T-helper 1 cell treated with Interleukin-12 subunit alpha and Interleukin-12 subunit beta and Interleukin-4 antibody, amounts not matched to agents 30 μg/mL and 1 μg/mL, for 36 hours (primary cell): Measurements from ENCODE around the gene FER.
"Not testable (repeated sequence)": the region's sequence is repeated elsewhere in the genome, so short reads cannot be mapped to it uniquely, and the experiment has no call there.

Experiments
- H3K27ac Mint-ChIP-seq: one replicate; pipeline ENCODE4 v1.8.0; 2021; ENCODE audit warnings: mild to moderate bottlenecking, mixed read lengths
- H3K27me3 Mint-ChIP-seq: one replicate; pipeline ENCODE4 v1.8.0; 2021; ENCODE audit warnings: low read depth, mixed read lengths
- H3K36me3 Mint-ChIP-seq: one replicate; pipeline ENCODE4 v1.8.0; 2021; ENCODE audit warnings: low read depth, mixed read lengths
- H3K4me1 Mint-ChIP-seq: one replicate; pipeline ENCODE4 v1.8.0; 2021; ENCODE audit warnings: low read depth, mixed read lengths
- H3K4me3 Mint-ChIP-seq: one replicate; pipeline ENCODE4 v1.8.0; 2021; ENCODE audit warnings: mild to moderate bottlenecking, moderate library complexity, mixed read lengths
- H3K9me3 Mint-ChIP-seq: one replicate; pipeline ENCODE4 v1.8.0; 2021; ENCODE audit warnings: mixed read lengths

The FER gene

DNA sequence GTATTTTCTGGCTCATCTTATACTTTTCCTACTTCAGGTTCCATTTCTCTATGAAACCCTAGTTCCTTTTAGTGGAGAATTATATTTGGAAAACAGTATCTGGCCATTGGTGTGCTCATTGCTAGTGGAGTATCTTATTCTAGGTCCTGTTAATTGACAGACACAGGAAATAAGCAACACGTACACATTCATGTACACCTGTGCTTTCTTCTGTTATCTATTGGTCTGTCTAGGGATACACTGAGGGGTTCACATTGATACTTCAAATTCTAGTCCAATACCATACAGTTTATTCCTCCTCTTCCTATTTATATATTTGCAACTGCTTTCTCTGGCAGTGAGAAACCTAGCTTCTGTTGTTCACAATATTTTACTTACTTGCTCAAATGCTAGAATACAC lies 110.2 kb downstream of the FER start:
- H3K27ac Mint-ChIP-seq = no peak overlapping the region
- H3K27me3 Mint-ChIP-seq = no peaks in the 10 kb centered on the region
- no peak overlapping the region for H3K4me3 Mint-ChIP-seq
- H3K4me1 Mint-ChIP-seq = no peaks in the 10 kb centered on the region
- no peaks in the 10 kb centered on the region for H3K36me3 Mint-ChIP-seq
- H3K9me3 Mint-ChIP-seq = no peaks in the 10 kb centered on the region

GRCh38 chr5:108858959-108859358 lies 111.3 kb downstream of the FER start:
- H3K27me3 Mint-ChIP-seq = no peaks in the 10 kb centered on the region
- H3K27ac Mint-ChIP-seq = no peak overlapping the region
- H3K36me3 Mint-ChIP-seq = no peaks in the 10 kb centered on the region
- no peaks in the 10 kb centered on the region for H3K4me1 Mint-ChIP-seq
- H3K4me3 Mint-ChIP-seq = no peak overlapping the region
- H3K9me3 Mint-ChIP-seq = no peaks in the 10 kb centered on the region

DNA sequence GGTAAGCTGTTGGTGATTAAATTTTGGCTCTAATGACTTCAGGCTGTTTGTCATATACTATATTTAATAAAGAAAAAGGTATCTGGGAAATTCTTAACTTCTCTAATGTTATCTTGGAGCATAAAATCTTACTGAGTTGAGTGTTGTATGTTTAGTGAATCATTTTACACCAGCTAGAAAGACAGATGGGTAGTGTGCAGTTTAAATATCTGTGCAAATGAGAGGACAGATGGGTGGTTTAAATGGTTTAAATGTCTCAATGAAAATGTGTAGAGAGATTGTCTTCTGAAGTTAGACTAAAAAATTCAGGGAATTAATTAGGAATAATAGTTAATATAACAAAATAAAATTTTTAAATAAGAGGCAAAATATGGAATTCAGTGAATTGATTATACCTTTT lies 114.5 kb downstream of the FER start:
- Mint-ChIP-seq H3K27me3 (no peaks in the 10 kb centered on the region), H3K4me3 (no peak overlapping the region), H3K36me3 (no peaks in the 10 kb centered on the region), H3K4me1 (no peaks in the 10 kb centered on the region), H3K27ac (no peak overlapping the region), H3K9me3 (no peaks in the 10 kb centered on the region)

GRCh38 chr5:108866097-108866496 lies 118.4 kb downstream of the FER start:
- not testable (repeated sequence) for H3K9me3 Mint-ChIP-seq, H3K27me3 Mint-ChIP-seq, H3K27ac Mint-ChIP-seq, H3K4me1 Mint-ChIP-seq, H3K4me3 Mint-ChIP-seq, H3K36me3 Mint-ChIP-seq

- no peak overlapping the region for H3K4me3 Mint-ChIP-seq
- H3K36me3 Mint-ChIP-seq = no peaks in the 10 kb centered on the region
- no peaks in the 10 kb centered on the region for H3K9me3 Mint-ChIP-seq
- no peaks in the 10 kb centered on the region for H3K27me3 Mint-ChIP-seq
- no peaks in the 10 kb centered on the region for H3K4me1 Mint-ChIP-seq
- H3K27ac Mint-ChIP-seq = no peak overlapping the region
Measured at GRCh38 chr5:108867656-108868055, 120.0 kb downstream of the FER start.

- no peak overlapping the region for H3K4me3 Mint-ChIP-seq
- H3K27ac Mint-ChIP-seq = no peak overlapping the region
- H3K9me3 Mint-ChIP-seq = no peaks in the 10 kb centered on the region
- no peaks in the 10 kb centered on the region for H3K27me3 Mint-ChIP-seq
- no peaks in the 10 kb centered on the region for H3K36me3 Mint-ChIP-seq
- no peaks in the 10 kb centered on the region for H3K4me1 Mint-ChIP-seq
Measured at GRCh38 chr5:108869066-108869465, 121.4 kb downstream of the FER start.

GRCh38 chr5:108876451-108876850 lies 128.8 kb downstream of the FER start:
- no peaks in the 10 kb centered on the region for H3K36me3 Mint-ChIP-seq

DNA sequence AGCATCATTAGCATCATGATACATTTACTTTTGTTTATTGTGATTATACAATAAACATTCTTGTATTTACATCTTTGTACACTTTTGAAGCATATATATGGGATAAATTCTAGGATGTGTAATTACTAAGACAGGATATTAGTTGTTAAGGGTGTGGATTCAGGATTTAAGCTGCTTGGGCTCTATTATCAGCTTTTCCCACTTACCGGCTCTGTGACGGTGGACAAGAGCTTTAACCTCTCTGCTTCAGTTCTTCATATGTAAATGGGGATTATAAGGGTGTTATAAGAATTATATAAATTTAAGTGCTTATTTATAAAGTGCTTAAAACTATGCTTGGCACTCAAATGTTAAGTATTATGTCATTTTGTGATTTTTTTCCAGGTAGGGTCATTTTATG lies 131.1 kb downstream of the FER start:
- Mint-ChIP-seq H3K27ac (no peak overlapping the region), H3K4me1 (no peaks in the 10 kb centered on the region)

More at GRCh38 chr5:108876451-108876850, 128.8 kb downstream of the FER start:
- Mint-ChIP-seq H3K27me3 (no peaks in the 10 kb centered on the region), H3K4me3 (no peak overlapping the region), H3K9me3 (no peaks in the 10 kb centered on the region), H3K27ac (no peak overlapping the region), H3K4me1 (no peaks in the 10 kb centered on the region)

GRCh38 chr5:108881133-108881532 lies 133.4 kb downstream of the FER start:
- Mint-ChIP-seq H3K4me1 (no peaks in the 10 kb centered on the region), H3K27ac (no peak overlapping the region), H3K9me3 (no peaks in the 10 kb centered on the region), H3K4me3 (no peak overlapping the region), H3K27me3 (no peaks in the 10 kb centered on the region), H3K36me3 (no peaks in the 10 kb centered on the region)

More for the DNA sequence above, 131.1 kb downstream of the FER start:
- H3K36me3 Mint-ChIP-seq = no peaks in the 10 kb centered on the region
- no peaks in the 10 kb centered on the region for H3K9me3 Mint-ChIP-seq
- no peak overlapping the region for H3K4me3 Mint-ChIP-seq
- no peaks in the 10 kb centered on the region for H3K27me3 Mint-ChIP-seq

DNA sequence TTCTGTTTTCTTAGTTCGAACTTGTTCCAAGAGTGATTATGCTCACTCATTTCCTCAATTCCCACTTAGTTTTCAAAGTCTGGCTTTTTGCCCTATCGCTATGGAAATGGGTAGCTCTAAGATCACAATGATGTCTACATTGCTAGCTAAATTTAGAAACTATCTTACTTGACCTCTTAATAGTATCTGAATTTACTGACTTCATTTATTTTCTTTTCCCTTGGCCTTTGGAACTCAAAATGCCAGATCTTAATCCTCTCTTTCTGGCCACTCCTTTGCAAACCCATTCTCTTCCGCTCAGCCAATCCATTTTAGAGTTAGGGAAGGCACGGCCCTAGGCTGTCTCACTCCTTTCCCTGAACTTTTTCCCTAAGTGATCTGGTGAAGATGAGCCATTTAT lies 137.0 kb downstream of the FER start:
- H3K36me3 Mint-ChIP-seq = no peaks in the 10 kb centered on the region
- H3K27ac Mint-ChIP-seq = no peak overlapping the region
- H3K9me3 Mint-ChIP-seq = no peaks in the 10 kb centered on the region
- H3K27me3 Mint-ChIP-seq = no peaks in the 10 kb centered on the region
- no peaks in the 10 kb centered on the region for H3K4me1 Mint-ChIP-seq
- H3K4me3 Mint-ChIP-seq = no peak overlapping the region

GRCh38 chr5:108898257-108898656 lies 150.6 kb downstream of the FER start:
- H3K4me3 Mint-ChIP-seq = no peak overlapping the region

GRCh38 chr5:108898707-108899106 lies 151.0 kb downstream of the FER start:
- H3K4me3 Mint-ChIP-seq = no peak overlapping the region
- H3K9me3 Mint-ChIP-seq = no peaks in the 10 kb centered on the region
- no peaks in the 10 kb centered on the region for H3K27me3 Mint-ChIP-seq
- H3K4me1 Mint-ChIP-seq = no peaks in the 10 kb centered on the region
- H3K27ac Mint-ChIP-seq = no peak overlapping the region
- no peaks in the 10 kb centered on the region for H3K36me3 Mint-ChIP-seq

More at GRCh38 chr5:108898257-108898656, 150.6 kb downstream of the FER start:
- Mint-ChIP-seq H3K36me3 (no peaks in the 10 kb centered on the region), H3K27ac (no peak overlapping the region), H3K27me3 (no peaks in the 10 kb centered on the region), H3K4me1 (no peaks in the 10 kb centered on the region), H3K9me3 (peaks cover 4% of the 10 kb centered on the region)

DNA sequence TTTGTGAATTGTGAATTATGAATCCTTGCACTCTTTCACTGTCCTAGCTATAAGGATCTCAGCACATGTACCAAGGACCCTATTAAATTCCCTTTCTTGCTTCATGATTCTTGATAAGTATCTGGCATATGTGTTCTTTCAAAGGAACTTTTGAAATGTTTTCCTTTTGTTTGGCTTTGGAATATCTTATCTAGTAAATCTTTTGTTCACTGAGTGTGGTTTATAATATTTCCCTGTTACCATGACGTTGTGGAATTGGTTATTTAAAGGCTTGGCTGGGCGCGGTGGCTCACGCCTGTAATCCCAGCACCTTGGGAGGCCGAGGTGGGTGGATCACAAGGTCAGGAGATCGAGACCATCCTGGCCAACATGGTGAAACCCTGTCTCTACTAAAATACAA lies 151.5 kb downstream of the FER start:
- not testable (repeated sequence) for H3K4me1 Mint-ChIP-seq, H3K9me3 Mint-ChIP-seq, H3K27ac Mint-ChIP-seq, H3K27me3 Mint-ChIP-seq, H3K4me3 Mint-ChIP-seq, H3K36me3 Mint-ChIP-seq

GRCh38 chr5:108900668-108901067 lies 153.0 kb downstream of the FER start:
- H3K4me1 Mint-ChIP-seq = no peaks in the 10 kb centered on the region
- no peaks in the 10 kb centered on the region for H3K9me3 Mint-ChIP-seq
- no peak overlapping the region for H3K4me3 Mint-ChIP-seq
- H3K36me3 Mint-ChIP-seq = no peaks in the 10 kb centered on the region
- H3K27me3 Mint-ChIP-seq = no peaks in the 10 kb centered on the region
- H3K27ac Mint-ChIP-seq = no peak overlapping the region

GRCh38 chr5:108905805-108906204 lies 158.1 kb downstream of the FER start:
- Mint-ChIP-seq H3K36me3 (no peaks in the 10 kb centered on the region), H3K9me3 (no peaks in the 10 kb centered on the region), H3K27ac (no peak overlapping the region), H3K27me3 (no peaks in the 10 kb centered on the region), H3K4me1 (no peaks in the 10 kb centered on the region), H3K4me3 (no peak overlapping the region)

- no peaks in the 10 kb centered on the region for H3K4me1 Mint-ChIP-seq
- no peaks in the 10 kb centered on the region for H3K36me3 Mint-ChIP-seq
- no peak overlapping the region for H3K27ac Mint-ChIP-seq
- H3K4me3 Mint-ChIP-seq = no peak overlapping the region
- no peaks in the 10 kb centered on the region for H3K27me3 Mint-ChIP-seq
- peaks cover 3% of the 10 kb centered on the region for H3K9me3 Mint-ChIP-seq
Measured at GRCh38 chr5:108910627-108911026, 162.9 kb downstream of the FER start.
